HEK293 (cell line): ENCODE measurements around the gene UFM1.

Experiments
- CTCF ChIA-PET: fragments of 350-600 bp; formaldehyde crosslinking; extraction: SDS; loops from one replicate; lab custom pipeline; 2021; ENCODE audit warnings: antibody characterized with exemption; lab: Yijun Ruan, JAX
- POLR2A ChIA-PET: fragments of 300-600 bp; formaldehyde crosslinking; extraction: SDS; loops from one replicate; lab custom pipeline; 2020; ENCODE audit warnings: antibody characterized with exemption, inconsistent platforms; lab: Yijun Ruan, JAX
- H3K27ac ChIP-seq: fragments of 200-500 bp; sonication (Bioruptor generic); 2 replicates; pipeline ENCODE4 v1.5.1; 2014; ENCODE audit warnings: low read depth, low read length, control low read depth, inconsistent platforms; ENCODE audit errors: extremely low read depth
- H3K36me3 ChIP-seq, 2 experiments: fragments of 200-500 bp in 1 of 2; sonication (Bioruptor generic) in 1 of 2; 1 replicate in 1 of 2; 2 replicates in 1 of 2; pipeline ENCODE4 v1.5.1; 2014 to 2017; ENCODE audit warnings: inconsistent platforms in 2 of 2, low read length in 2 of 2; ENCODE audit not compliant: control insufficient read depth in 2 of 2, insufficient read depth in 1 of 2
- H3K4me1 ChIP-seq: fragments of 200-500 bp; sonication (Bioruptor generic); 2 replicates; pipeline ENCODE4 v1.5.1; 2014; ENCODE audit warnings: mild to moderate bottlenecking, low read length, inconsistent platforms; ENCODE audit not compliant: control insufficient read depth, insufficient read depth
- H3K4me3 ChIP-seq: 2 replicates; pipeline ENCODE4 v1.5.1; 2011; ENCODE audit warnings: low read depth, mild to moderate bottlenecking, control low read depth, low read length, moderate library complexity
- H3K9me3 ChIP-seq: fragments of 200-500 bp; sonication (Bioruptor generic); 2 replicates; pipeline ENCODE4 v1.5.1; 2014; ENCODE audit warnings: low read depth, low read length, inconsistent platforms; ENCODE audit not compliant: control insufficient read depth, insufficient read depth
- GLI2 ChIP-seq: fragments of 450-650 bp; formaldehyde crosslinking; IDR thresholded peaks from 2 replicates; pipeline ENCODE4; 2017; ENCODE audit warnings: missing biosample characterization, missing genetic modification characterization, low read depth, borderline replicate concordance
- HOXC10 ChIP-seq: sonication (generic); formaldehyde crosslinking; IDR thresholded peaks from 2 replicates; pipeline ENCODE4 v1.8.1; 2023; ENCODE audit warnings: mild to moderate bottlenecking, missing genetic modification reagents
- KLF10 ChIP-seq: fragments of 450-650 bp; IDR thresholded peaks from 2 replicates; pipeline ENCODE4 v1.5.1; 2018; ENCODE audit warnings: missing biosample characterization, mild to moderate bottlenecking, missing genetic modification characterization
- MYNN ChIP-seq: fragments of 450-650 bp; formaldehyde crosslinking; IDR thresholded peaks from 2 replicates; pipeline ENCODE4 v1.5.1; 2016; ENCODE audit warnings: missing biosample characterization, missing genetic modification characterization, borderline replicate concordance
- PRDM10 ChIP-seq: fragments of 450-650 bp; formaldehyde crosslinking; IDR thresholded peaks from 2 replicates; pipeline ENCODE4 v1.5.1; 2016; ENCODE audit warnings: missing biosample characterization, missing genetic modification characterization
- SCRT2 ChIP-seq: fragments of 450-650 bp; formaldehyde crosslinking; IDR thresholded peaks from 2 replicates; pipeline ENCODE4 v1.5.1; 2016; ENCODE audit warnings: missing biosample characterization, missing genetic modification characterization
- SP3 ChIP-seq: fragments of 450-650 bp; formaldehyde crosslinking; IDR thresholded peaks from 2 replicates; pipeline ENCODE4 v1.5.1; 2016; ENCODE audit warnings: missing biosample characterization, missing genetic modification characterization
- SP7 ChIP-seq: fragments of 450-650 bp; formaldehyde crosslinking; IDR thresholded peaks from 2 replicates; pipeline ENCODE4 v1.5.1; 2016; ENCODE audit warnings: missing biosample characterization, missing genetic modification characterization
- ZBTB10 ChIP-seq: fragments of 450-650 bp; formaldehyde crosslinking; IDR thresholded peaks from 2 replicates; pipeline ENCODE4 v1.5.1; 2016; ENCODE audit warnings: missing biosample characterization, missing genetic modification characterization
- ZNF138 ChIP-seq: fragments of 450-650 bp; formaldehyde crosslinking; IDR thresholded peaks from 2 replicates; pipeline ENCODE4 v1.5.1; 2016; ENCODE audit warnings: missing biosample characterization, missing genetic modification characterization, borderline replicate concordance
- ZNF214 ChIP-seq: fragments of 450-650 bp; formaldehyde crosslinking; IDR thresholded peaks from 2 replicates; pipeline ENCODE4 v1.5.1; 2017; ENCODE audit warnings: missing biosample characterization, mild to moderate bottlenecking, missing genetic modification characterization, borderline replicate concordance
- ZNF248 ChIP-seq: fragments of 450-650 bp; formaldehyde crosslinking; IDR thresholded peaks from 2 replicates; pipeline ENCODE4 v1.5.1; 2017; ENCODE audit warnings: missing biosample characterization, missing genetic modification characterization
- ZNF341 ChIP-seq: fragments of 450-650 bp; formaldehyde crosslinking; IDR thresholded peaks from 2 replicates; pipeline ENCODE4; 2016; ENCODE audit warnings: low read depth, missing biosample characterization, missing genetic modification characterization
- ZNF362 ChIP-seq: fragments of 450-650 bp; formaldehyde crosslinking; IDR thresholded peaks from 2 replicates; pipeline ENCODE4 v1.5.1; 2016; ENCODE audit warnings: missing biosample characterization, missing genetic modification characterization
- ZNF37A ChIP-seq: fragments of 450-650 bp; IDR thresholded peaks from 2 replicates; pipeline ENCODE4 v1.5.1; 2018; ENCODE audit warnings: missing biosample characterization, missing genetic modification characterization
- ZNF426 ChIP-seq: fragments of 450-650 bp; formaldehyde crosslinking; IDR thresholded peaks from 2 replicates; pipeline ENCODE4 v1.5.1; 2017; ENCODE audit warnings: missing biosample characterization, missing genetic modification characterization, mild to moderate bottlenecking, inconsistent platforms, moderate library complexity
- ZNF561 ChIP-seq: fragments of 450-650 bp; IDR thresholded peaks from 2 replicates; pipeline ENCODE4 v1.5.1; 2018; ENCODE audit warnings: missing biosample characterization, missing genetic modification characterization, borderline replicate concordance
- ZNF580 ChIP-seq: fragments of 450-650 bp; formaldehyde crosslinking; IDR thresholded peaks from 2 replicates; pipeline ENCODE4 v1.5.1; 2016; ENCODE audit warnings: missing biosample characterization, missing genetic modification characterization
- ZNF645 ChIP-seq: fragments of 450-650 bp; formaldehyde crosslinking; IDR thresholded peaks from 2 replicates; pipeline ENCODE4; 2016; ENCODE audit warnings: missing biosample characterization, missing genetic modification characterization
- ZNF654 ChIP-seq: fragments of 450-650 bp; formaldehyde crosslinking; IDR thresholded peaks from 2 replicates; pipeline ENCODE4 v1.5.1; 2016; ENCODE audit warnings: low read depth, missing biosample characterization, missing genetic modification characterization
- ZSCAN23 ChIP-seq: fragments of 450-650 bp; formaldehyde crosslinking; IDR thresholded peaks from 2 replicates; pipeline ENCODE4 v1.5.1; 2016; ENCODE audit warnings: missing biosample characterization, missing genetic modification characterization
- ZXDB ChIP-seq: fragments of 450-650 bp; formaldehyde crosslinking; IDR thresholded peaks from 2 replicates; pipeline ENCODE4 v1.5.1; 2016; ENCODE audit warnings: missing biosample characterization, missing genetic modification characterization

UFM1 gene

GRCh38 chr13:38340624-38341023 is 9.0 kb upstream of the UFM1 start:
- Histone ChIP-seq H3K36me3 (no peaks in the 10 kb centered on the region), H3K4me3 (no peak overlapping the region), H3K9me3 (no peaks in the 10 kb centered on the region), H3K27ac (no peak overlapping the region), H3K4me1 (no peaks in the 10 kb centered on the region)
- ChIA-PET POLR2A (no interaction called here), CTCF (no interaction called here)
- TF ChIP-seq ZNF426 (tag by site-specific recombination): no peak
- TF ChIP-seq ZNF248: no peak
- TF ChIP-seq PRDM10 (tag by site-specific recombination): no peak
- TF ChIP-seq SCRT2 (tag by site-specific recombination): no peak
- TF ChIP-seq ZBTB10 (tag by site-specific recombination): no peak
- no peak for TF ChIP-seq HOXC10 (CRISPR knock-in tag)
- TF ChIP-seq MYNN (tag by site-specific recombination): no peak
- no peak for TF ChIP-seq ZNF37A (tag by site-specific recombination)
- TF ChIP-seq ZNF341 (tag by site-specific recombination): no peak
- TF ChIP-seq ZNF580 (tag by site-specific recombination): no peak
- no peak for TF ChIP-seq ZNF561 (tag by site-specific recombination)
- TF ChIP-seq ZNF645: no peak
- no peak for TF ChIP-seq SP7 (tag by site-specific recombination)

- CTCF ChIA-PET: no interaction called here
- Histone ChIP-seq H3K4me3 (no peak overlapping the region), H3K27ac (no peak overlapping the region), H3K36me3 (no peaks in the 10 kb centered on the region), H3K9me3 (no peaks in the 10 kb centered on the region), H3K4me1 (no peaks in the 10 kb centered on the region)
- POLR2A ChIA-PET: no interaction called here
- TF ChIP-seq ZXDB (no peak), ZNF138 (no peak), ZNF654 (tag by site-specific recombination) (no peak), ZNF214 (tag by site-specific recombination) (no peak), GLI2 (no peak), SP3 (tag by site-specific recombination) (no peak), PRDM10 (tag by site-specific recombination) (no peak), ZNF362 (tag by site-specific recombination) (no peak), KLF10 (tag by site-specific recombination) (no peak), ZSCAN23 (tag by site-specific recombination) (no peak)
Measured at GRCh38 chr13:38341149-38341692, 8.4 kb upstream of the UFM1 start.
